GM12878 (cell line): ENCODE data around the gene CTSO. TPM values are rescaled to one million over a fixed set of nuclear protein-coding genes. Genes with fewer than 3 reads are reported as not detected.

Experiments
- ATAC-seq: fragments of 200-7000 bp; cut with Tn5 transposase; 3 replicates; pipeline ENCODE4 v1.9.1; 2020; ENCODE audit warnings: mild to moderate bottlenecking, moderate library complexity
- BruUV-seq: library from RNA; stranded (reverse); fragments of 400-500 nt; replicated peaks from 2 replicates; lab custom pipeline; 2021; lab: Mats Ljungman, UMichigan
- CTCF ChIA-PET: fragments of 300-600 bp; sonication (Branson Sonifier 250); formaldehyde crosslinking; extraction: SDS; loops from one replicate; lab custom pipeline; 2021; ENCODE audit warnings: inconsistent platforms; lab: Yijun Ruan, JAX
- POLR2A ChIA-PET: fragments of 350-600 bp; formaldehyde crosslinking; extraction: SDS; loops from one replicate; lab custom pipeline; 2021; ENCODE audit warnings: inconsistent platforms; lab: Charles Lee
- RAD21 ChIA-PET: fragments of 300-600 bp; sonication (Branson Sonifier 250); formaldehyde crosslinking; loops from one replicate; lab custom pipeline; 2023; ENCODE audit warnings: antibody characterized with exemption; ENCODE audit not compliant: unreplicated experiment; lab: Charles Lee
- SMC1A ChIA-PET: fragments of 300-600 bp; sonication (Branson Sonifier 250); formaldehyde crosslinking; loops from one replicate; lab custom pipeline; 2023; ENCODE audit not compliant: unreplicated experiment, uncharacterized antibody; lab: Charles Lee
- DNase-seq: peaks from one replicate; pipeline ENCODE4 v3.0.0-alpha.2; 2011; ENCODE audit warnings: low read depth, low spot score
- FAIRE-seq: peaks from 3 replicates; lab custom pipeline; 2011; peaks lifted over from hg19 to GRCh38; lab: Jason Lieb, UNC
- H2AFZ ChIP-seq: 2 replicates; pipeline ENCODE4 v1.6.0; 2011; ENCODE audit warnings: low read depth, low read length, control low read depth; ENCODE audit not compliant: control insufficient read depth
- H3K27ac ChIP-seq: 2 replicates; pipeline ENCODE4 v1.5.1; 2011; ENCODE audit warnings: control low read depth; ENCODE audit not compliant: control insufficient read depth, insufficient read depth
- H3K27me3 ChIP-seq, 2 experiments: replicated peaks in 1 of 2; 2 replicates each; pipeline versions ENCODE4 v1.6.0 to v1.6.1; 2011; ENCODE audit warnings: low read length in 1 of 2; ENCODE audit not compliant: control insufficient read depth in 2 of 2, insufficient read depth in 2 of 2
- H3K36me3 ChIP-seq, 2 experiments: 2 replicates each; pipeline ENCODE4 v1.5.1; 2011; ENCODE audit warnings: low read length in 1 of 2; ENCODE audit not compliant: control insufficient read depth in 2 of 2, insufficient read depth in 2 of 2
- H3K4me1 ChIP-seq: 2 replicates; pipeline ENCODE4 v1.6.1; 2011; ENCODE audit warnings: mild to moderate bottlenecking, low read length, moderate library complexity, mixed read lengths; ENCODE audit not compliant: control insufficient read depth, insufficient read depth
- H3K4me2 ChIP-seq: 2 replicates; pipeline ENCODE4 v1.6.0; 2011; ENCODE audit warnings: control low read depth; ENCODE audit not compliant: control insufficient read depth, insufficient read depth
- H3K4me3 ChIP-seq: fragments of 200-600 bp; sonication (generic); 2 replicates; pipeline ENCODE4 v1.5.1; 2016
- H3K79me2 ChIP-seq: 2 replicates; pipeline ENCODE4 v1.6.0; 2011; ENCODE audit warnings: low read length; ENCODE audit not compliant: control insufficient read depth, insufficient read depth
- H3K9ac ChIP-seq: 2 replicates; pipeline ENCODE4 v1.8.0; 2011; ENCODE audit warnings: low read length, control low read depth, mixed read lengths; ENCODE audit not compliant: control insufficient read depth, insufficient read depth
- H3K9me3 ChIP-seq: replicated peaks from 3 replicates; pipeline ENCODE4 v1.5.1; 2011; ENCODE audit warnings: mild to moderate bottlenecking, low read length; ENCODE audit not compliant: control insufficient read depth, insufficient read depth
- H4K20me1 ChIP-seq: 2 replicates; pipeline ENCODE4 v1.6.0; 2011; ENCODE audit not compliant: control insufficient read depth, insufficient read depth
- ASH2L ChIP-seq: fragments of 300-600, 200-600 bp; sonication (generic); IDR thresholded peaks from 2 replicates; pipeline ENCODE4 v1.6.1; 2017; ENCODE audit warnings: low read depth, mild to moderate bottlenecking, borderline replicate concordance
- ATF7 ChIP-seq: fragments of 450-650 bp; IDR thresholded peaks from 2 replicates; pipeline ENCODE4 v1.6.1; 2016; ENCODE audit warnings: low read depth, mild to moderate bottlenecking
- EP300 ChIP-seq, 2 experiments: fragments of 150-350 bp in 1 of 2; IDR thresholded peaks; 2 replicates each; pipeline ENCODE4 v1.6.1; 2011 to 2012; ENCODE audit warnings: low read depth in 2 of 2, low read length in 2 of 2, borderline replicate concordance in 1 of 2, improper control_type of control experiment in 1 of 2, inconsistent platforms in 1 of 2; ENCODE audit not compliant: control insufficient read depth in 1 of 2
- MEF2B ChIP-seq: fragments of 450-650 bp; IDR thresholded peaks from 2 replicates; pipeline ENCODE4 v1.6.1; 2018; ENCODE audit warnings: mild to moderate bottlenecking, moderate library complexity; ENCODE audit not compliant: partially characterized antibody, poor library complexity, severe bottlenecking
- NBN ChIP-seq: fragments of 450-650 bp; IDR thresholded peaks from 2 replicates; pipeline ENCODE4 v1.6.1; 2016
- TCF12 ChIP-seq: IDR thresholded peaks from 2 replicates; pipeline ENCODE4 v1.6.1; 2011; ENCODE audit warnings: low read depth, mild to moderate bottlenecking, low read length
- WGBS: methylation state at CpG from one replicate; pipeline ENCODE4 v1.1.6; 2016; ENCODE audit warnings: low lambda C conversion rate; ENCODE audit not compliant: insufficient replicate concordance, insufficient coverage; ENCODE audit errors: missing lambda C conversion rate; 5-methylcytosine and 5-hydroxymethylcytosine counted together
- in situ Hi-C: fragments of 300-500 bp; cut with MboI; formaldehyde crosslinking; loops from 9 replicates; pipeline ENCODE4 v1.14.3; 2018; ENCODE audit warnings: mixed read lengths
- intact Hi-C: fragments of 100-400 bp; cut with micrococcal nuclease; formaldehyde crosslinking; loops from one replicate; pipeline ENCODE4 v1.14.2; 2022; ENCODE audit not compliant: unreplicated experiment
- polyA plus RNA-seq, 11 experiments: library from polyadenylated mRNA; depleted of rRNA in 4 of 11; unstranded in 6 of 11; stranded (reverse) in 5 of 11; fragments of >200 nt; fragmentation: Nextera tagmentation in 4 of 11; fragmentation: Illumina TruSeq in 1 of 11; extraction: Ambion mirVana in 4 of 11; extraction: Trizol in 1 of 11; gene quantifications; 1 replicate in 1 of 11; 2 replicates in 10 of 11; pipeline versions ENCODE4 v1.2.1 to v1.2.3, GENCODE V29; 2011 to 2016; ENCODE audit warnings: inconsistent platforms in 2 of 11, missing spikeins in 2 of 11, low read depth in 1 of 11
- total RNA-seq, 4 experiments: library from RNA; depleted of rRNA in 3 of 4; stranded (reverse); fragments of >200 nt in 3 of 4; fragmentation: Illumina TruSeq in 1 of 4; extraction: Trizol in 1 of 4; gene quantifications; 2 replicates each; pipeline versions ENCODE4 v1.2.1 to v1.2.3, GENCODE V29; 2013 to 2021
- TF ChIP-seq, protein P1 (sequence below): fragments of 450-650 bp; IDR thresholded peaks from 2 replicates; pipeline ENCODE4 v1.6.1; 2016; ENCODE audit warnings: mild to moderate bottlenecking
- TF ChIP-seq, protein P2 (sequence below): fragments of 450-650 bp; IDR thresholded peaks from 2 replicates; pipeline ENCODE4 v1.6.1; 2016; ENCODE audit warnings: mild to moderate bottlenecking, moderate library complexity, borderline replicate concordance
- TF ChIP-seq, protein P3 (sequence below): fragments of 450-650 bp; formaldehyde crosslinking; IDR thresholded peaks from 2 replicates; pipeline ENCODE4 v1.5.0; 2022; ENCODE audit warnings: mild to moderate bottlenecking, missing genetic modification characterization

The CTSO gene
- total and polyA plus RNA-seq, 10 of the 15 experiments (the other 5 are each of a cell fraction or from before 2014, with no cell fraction given), result 3.9 to 9.7 (median 7.0) TPM

DNA sequence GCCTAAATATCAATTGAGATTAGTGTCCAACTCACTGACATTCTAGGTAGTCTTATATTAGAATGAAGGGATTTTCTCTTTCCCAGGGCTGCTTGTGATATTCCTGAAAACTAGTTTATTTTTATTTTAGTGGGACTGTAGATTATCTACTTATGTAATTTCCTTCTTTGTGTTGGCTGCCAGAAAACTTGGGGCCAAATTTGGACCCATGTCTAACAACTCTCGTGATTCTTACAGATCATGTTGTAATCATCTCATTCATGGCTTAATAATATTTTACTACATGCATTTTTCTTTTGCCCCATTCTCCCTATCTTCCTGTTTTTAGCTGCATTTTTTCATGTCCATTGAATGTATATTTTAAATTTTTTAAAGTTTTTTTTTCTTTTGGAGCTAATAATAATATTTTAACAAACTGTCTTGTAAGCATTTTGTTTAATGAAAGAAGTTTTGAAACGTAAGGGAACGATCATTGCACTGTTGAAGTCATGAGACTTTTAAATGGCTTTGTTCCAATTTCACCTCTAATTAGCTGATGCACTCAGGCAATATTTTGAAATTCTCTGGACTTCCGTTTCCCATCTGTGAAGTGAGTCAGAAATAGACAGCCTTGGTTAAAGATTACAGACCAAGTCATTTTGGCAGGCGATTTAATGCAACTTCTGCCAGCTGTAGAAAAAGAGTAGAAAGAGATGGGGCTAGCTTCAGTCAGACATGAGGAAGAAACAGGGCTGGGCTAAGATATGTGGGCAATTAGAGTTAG, 64.5 kb downstream of the CTSO start:
- BruUV-seq, result no TSS peak
- CTCF ChIA-PET, result interaction anchor here (0.7 to 1.6 kb wide), 5 partner anchors 32 to 447 kb away, joined by 3 to 5 read pairs (median 4); no protein-coding TSS in a partner anchor
- in situ Hi-C loops (no loop called here), intact Hi-C loops (loop anchor here (5.0 kb wide), 2 partner anchors 77 to 308 kb away; no protein-coding TSS in a partner anchor)
- Histone ChIP-seq H4K20me1 (no peaks in the 10 kb centered on the region), H2AFZ (no peak overlapping the region), H3K27ac (no peak overlapping the region), H3K9ac (no peak overlapping the region), H3K4me2 (no peak overlapping the region), H3K36me3 (no peaks in the 10 kb centered on the region), H3K4me3 (no peak overlapping the region), H3K79me2 (no peaks in the 10 kb centered on the region), H3K27me3 (no peaks in the 10 kb centered on the region), H3K9me3 (no peaks in the 10 kb centered on the region), H3K4me1 (no peaks in the 10 kb centered on the region)
- FAIRE-seq (no peak), ATAC-seq (peak; percentile 98), DNase-seq (peak; percentile 58)
- POLR2A ChIA-PET, result interaction anchor here (0.5 to 2.1 kb wide), 7 partner anchors 9 to 198 kb away, joined by 3 to 7 read pairs (median 3); no protein-coding TSS in a partner anchor
- WGBS, result 4% methylated on average over 5 of the region's 5 CpGs
- SMC1A ChIA-PET, result interaction anchor here (0.6 to 2.9 kb wide), 13 partner anchors 8 to 259 kb away, joined by 3 to 13 read pairs (median 4); partner anchors contain the start of gene TDO2
- RAD21 ChIA-PET, result interaction anchor here (0.9 to 1.9 kb wide), 8 partner anchors 8 to 85 kb away, joined by 3 to 12 read pairs (median 4); partner anchors contain the start of genes CTSO and TDO2
- TF ChIP-seq ATF7 (peak; percentile 77), MEF2B (peak; percentile 55), NBN (peak; percentile 63), ASH2L (no peak), TCF12 (0 out of 2 replicates have a peak, but pooled peaks have one; percentile 35), EP300 (IDR thresholded peaks at IDR 0.05; ENCODE audit: borderline replicate concordance in 1 of 2, control insufficient read depth in 1 of 2, low read depth in 2 of 2, low read length in 2 of 2) (peak in 1 of 2 experiments; percentile 66; a peak in 1 of 4 replicates)
- TF ChIP-seq, protein P1, sequence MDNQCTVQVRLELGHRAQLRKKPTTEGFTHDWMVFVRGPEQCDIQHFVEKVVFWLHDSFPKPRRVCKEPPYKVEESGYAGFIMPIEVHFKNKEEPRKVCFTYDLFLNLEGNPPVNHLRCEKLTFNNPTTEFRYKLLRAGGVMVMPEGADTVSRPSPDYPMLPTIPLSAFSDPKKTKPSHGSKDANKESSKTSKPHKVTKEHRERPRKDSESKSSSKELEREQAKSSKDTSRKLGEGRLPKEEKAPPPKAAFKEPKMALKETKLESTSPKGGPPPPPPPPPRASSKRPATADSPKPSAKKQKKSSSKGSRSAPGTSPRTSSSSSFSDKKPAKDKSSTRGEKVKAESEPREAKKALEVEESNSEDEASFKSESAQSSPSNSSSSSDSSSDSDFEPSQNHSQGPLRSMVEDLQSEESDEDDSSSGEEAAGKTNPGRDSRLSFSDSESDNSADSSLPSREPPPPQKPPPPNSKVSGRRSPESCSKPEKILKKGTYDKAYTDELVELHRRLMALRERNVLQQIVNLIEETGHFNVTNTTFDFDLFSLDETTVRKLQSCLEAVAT, result no peak
- TF ChIP-seq, protein P2, sequence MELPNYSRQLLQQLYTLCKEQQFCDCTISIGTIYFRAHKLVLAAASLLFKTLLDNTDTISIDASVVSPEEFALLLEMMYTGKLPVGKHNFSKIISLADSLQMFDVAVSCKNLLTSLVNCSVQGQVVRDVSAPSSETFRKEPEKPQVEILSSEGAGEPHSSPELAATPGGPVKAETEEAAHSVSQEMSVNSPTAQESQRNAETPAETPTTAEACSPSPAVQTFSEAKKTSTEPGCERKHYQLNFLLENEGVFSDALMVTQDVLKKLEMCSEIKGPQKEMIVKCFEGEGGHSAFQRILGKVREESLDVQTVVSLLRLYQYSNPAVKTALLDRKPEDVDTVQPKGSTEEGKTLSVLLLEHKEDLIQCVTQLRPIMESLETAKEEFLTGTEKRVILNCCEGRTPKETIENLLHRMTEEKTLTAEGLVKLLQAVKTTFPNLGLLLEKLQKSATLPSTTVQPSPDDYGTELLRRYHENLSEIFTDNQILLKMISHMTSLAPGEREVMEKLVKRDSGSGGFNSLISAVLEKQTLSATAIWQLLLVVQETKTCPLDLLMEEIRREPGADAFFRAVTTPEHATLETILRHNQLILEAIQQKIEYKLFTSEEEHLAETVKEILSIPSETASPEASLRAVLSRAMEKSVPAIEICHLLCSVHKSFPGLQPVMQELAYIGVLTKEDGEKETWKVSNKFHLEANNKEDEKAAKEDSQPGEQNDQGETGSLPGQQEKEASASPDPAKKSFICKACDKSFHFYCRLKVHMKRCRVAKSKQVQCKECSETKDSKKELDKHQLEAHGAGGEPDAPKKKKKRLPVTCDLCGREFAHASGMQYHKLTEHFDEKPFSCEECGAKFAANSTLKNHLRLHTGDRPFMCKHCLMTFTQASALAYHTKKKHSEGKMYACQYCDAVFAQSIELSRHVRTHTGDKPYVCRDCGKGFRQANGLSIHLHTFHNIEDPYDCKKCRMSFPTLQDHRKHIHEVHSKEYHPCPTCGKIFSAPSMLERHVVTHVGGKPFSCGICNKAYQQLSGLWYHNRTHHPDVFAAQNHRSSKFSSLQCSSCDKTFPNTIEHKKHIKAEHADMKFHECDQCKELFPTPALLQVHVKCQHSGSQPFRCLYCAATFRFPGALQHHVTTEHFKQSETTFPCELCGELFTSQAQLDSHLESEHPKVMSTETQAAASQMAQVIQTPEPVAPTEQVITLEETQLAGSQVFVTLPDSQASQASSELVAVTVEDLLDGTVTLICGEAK, result peak; percentile 47; the same call in 1 of the 2 replicates
- TF ChIP-seq, protein P3, sequence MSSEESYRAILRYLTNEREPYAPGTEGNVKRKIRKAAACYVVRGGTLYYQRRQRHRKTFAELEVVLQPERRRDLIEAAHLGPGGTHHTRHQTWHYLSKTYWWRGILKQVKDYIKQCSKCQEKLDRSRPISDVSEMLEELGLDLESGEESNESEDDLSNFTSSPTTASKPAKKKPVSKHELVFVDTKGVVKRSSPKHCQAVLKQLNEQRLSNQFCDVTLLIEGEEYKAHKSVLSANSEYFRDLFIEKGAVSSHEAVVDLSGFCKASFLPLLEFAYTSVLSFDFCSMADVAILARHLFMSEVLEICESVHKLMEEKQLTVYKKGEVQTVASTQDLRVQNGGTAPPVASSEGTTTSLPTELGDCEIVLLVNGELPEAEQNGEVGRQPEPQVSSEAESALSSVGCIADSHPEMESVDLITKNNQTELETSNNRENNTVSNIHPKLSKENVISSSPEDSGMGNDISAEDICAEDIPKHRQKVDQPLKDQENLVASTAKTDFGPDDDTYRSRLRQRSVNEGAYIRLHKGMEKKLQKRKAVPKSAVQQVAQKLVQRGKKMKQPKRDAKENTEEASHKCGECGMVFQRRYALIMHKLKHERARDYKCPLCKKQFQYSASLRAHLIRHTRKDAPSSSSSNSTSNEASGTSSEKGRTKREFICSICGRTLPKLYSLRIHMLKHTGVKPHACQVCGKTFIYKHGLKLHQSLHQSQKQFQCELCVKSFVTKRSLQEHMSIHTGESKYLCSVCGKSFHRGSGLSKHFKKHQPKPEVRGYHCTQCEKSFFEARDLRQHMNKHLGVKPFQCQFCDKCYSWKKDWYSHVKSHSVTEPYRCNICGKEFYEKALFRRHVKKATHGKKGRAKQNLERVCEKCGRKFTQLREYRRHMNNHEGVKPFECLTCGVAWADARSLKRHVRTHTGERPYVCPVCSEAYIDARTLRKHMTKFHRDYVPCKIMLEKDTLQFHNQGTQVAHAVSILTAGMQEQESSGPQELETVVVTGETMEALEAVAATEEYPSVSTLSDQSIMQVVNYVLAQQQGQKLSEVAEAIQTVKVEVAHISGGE (CRISPR knock-in tag), result no peak
